HCT116 (cell line): ENCODE measurements around the gene UTS2B. TPM values are rescaled to one million over a fixed set of nuclear protein-coding genes. Genes with fewer than 3 reads are reported as not detected.

Experiments
- ATAC-seq: fragments of 200-7000 bp; cut with Tn5 transposase; 2 replicates; pipeline ENCODE4 v1.9.1; 2020; ENCODE audit warnings: mild to moderate bottlenecking, moderate library complexity
- BruUV-seq: library from RNA; stranded (reverse); fragments of 400-500 nt; replicated peaks from 2 replicates; lab custom pipeline; 2021; lab: Mats Ljungman, UMichigan
- CTCF ChIA-PET: fragments of 300-600 bp; sonication (Branson Sonifier 250); formaldehyde crosslinking; loops from one replicate; lab custom pipeline; 2021; ENCODE audit warnings: antibody characterized with exemption; lab: Charles Lee
- POLR2A ChIA-PET: fragments of 300-600, 350-600 bp; sonication (Branson Sonifier 250); formaldehyde crosslinking; loops from one replicate; lab custom pipeline; 2021; ENCODE audit warnings: antibody characterized with exemption; lab: Charles Lee
- RAD21 ChIA-PET, 2 experiments: fragments of 300-600 bp; sonication (Branson Sonifier 250); formaldehyde crosslinking; loops; one replicate each; lab custom pipeline; 2023; ENCODE audit warnings: low total read pairs in 2 of 2; ENCODE audit not compliant: uncharacterized antibody in 2 of 2, unreplicated experiment in 2 of 2, low non-redundant PET in 1 of 2; lab: Charles Lee
- DNase-seq: peaks from one replicate; pipeline ENCODE4 v3.0.0-alpha.2; 2010; ENCODE audit warnings: low read depth, low spot score
- H2AFZ ChIP-seq: fragments of 200-600 bp; shearing (Covaris generic), sonication (generic); 2 replicates; pipeline ENCODE4 v1.6.1; 2017; ENCODE audit warnings: low read depth, mixed run types, mixed read lengths, antibody characterized with exemption, low read length; ENCODE audit not compliant: poor library complexity, severe bottlenecking
- H3K27ac ChIP-seq: 2 replicates; pipeline ENCODE4 v1.5.1; 2012; ENCODE audit warnings: low read depth, low read length
- H3K27me3 ChIP-seq: fragments of 200-600 bp; sonication (generic); 2 replicates; pipeline ENCODE4 v1.6.1; 2016; ENCODE audit warnings: mixed run types, low read length, mixed read lengths; ENCODE audit not compliant: insufficient read depth
- H3K36me3 ChIP-seq, 2 experiments: fragments of 200-500 bp in 1 of 2; fragments of 200-600 bp in 1 of 2; sonication (Bioruptor generic) in 1 of 2; sonication (generic) in 1 of 2; 2 replicates each; pipeline versions ENCODE4 v1.5.1 to v1.6.1; 2014 to 2016; ENCODE audit warnings: low read length in 2 of 2, inconsistent platforms in 1 of 2, mixed read lengths in 1 of 2, mixed run types in 1 of 2; ENCODE audit not compliant: insufficient read depth in 2 of 2, control insufficient read depth in 1 of 2
- H3K4me1 ChIP-seq, 2 experiments: fragments of 200-600 bp in 1 of 2; sonication (generic) in 1 of 2; 2 replicates each; pipeline versions ENCODE4 v1.5.1 to v1.6.1; 2012 to 2017; ENCODE audit warnings: low read length in 2 of 2, inconsistent platforms in 1 of 2, mild to moderate bottlenecking in 1 of 2, mixed read lengths in 1 of 2, mixed run types in 1 of 2, moderate library complexity in 1 of 2; ENCODE audit not compliant: insufficient read depth in 2 of 2, control insufficient read depth in 1 of 2
- H3K4me2 ChIP-seq: fragments of 200-600 bp; sonication (generic); 2 replicates; pipeline ENCODE4 v1.6.1; 2017; ENCODE audit warnings: mixed run types, low read length, mixed read lengths
- H3K4me3 ChIP-seq, 2 experiments: fragments of 200-600 bp in 1 of 2; sonication (generic) in 1 of 2; replicated peaks in 1 of 2; 2 replicates each; pipeline ENCODE4 v1.5.1; 2011 to 2016; ENCODE audit warnings: low read length in 2 of 2, control low read depth in 1 of 2, low read depth in 1 of 2, mild to moderate bottlenecking in 1 of 2, mixed read lengths in 1 of 2, mixed run types in 1 of 2
- H3K79me2 ChIP-seq: fragments of 200-600 bp; sonication (generic); 2 replicates; pipeline ENCODE4 v1.6.1; 2017; ENCODE audit warnings: mild to moderate bottlenecking, mixed run types, low read length, moderate library complexity, mixed read lengths; ENCODE audit not compliant: insufficient read depth
- H3K9ac ChIP-seq: fragments of 200-600 bp; sonication (generic); 2 replicates; pipeline ENCODE4 v1.6.1; 2016; ENCODE audit warnings: low read length, mixed read lengths
- H3K9me2 ChIP-seq: fragments of 200-600 bp; sonication (generic), shearing (Covaris generic); 2 replicates; pipeline ENCODE4 v1.6.1; 2017; ENCODE audit warnings: mixed run types, mild to moderate bottlenecking, moderate library complexity; ENCODE audit not compliant: insufficient read depth
- H3K9me3 ChIP-seq, 2 experiments: fragments of 200-500 bp in 1 of 2; fragments of 200-600 bp in 1 of 2; sonication (Bioruptor generic) in 1 of 2; sonication (generic) in 1 of 2; 2 replicates each; pipeline ENCODE4 v1.6.1; 2014 to 2017; ENCODE audit warnings: low read length in 2 of 2, mixed read lengths in 2 of 2, inconsistent platforms in 1 of 2, low read depth in 1 of 2, mild to moderate bottlenecking in 1 of 2, mixed run types in 1 of 2, moderate library complexity in 1 of 2; ENCODE audit not compliant: control insufficient read depth in 1 of 2, insufficient read depth in 1 of 2
- H4K20me1 ChIP-seq: fragments of 200-600 bp; sonication (generic), shearing (Covaris generic); 2 replicates; pipeline ENCODE4 v1.6.1; 2017; ENCODE audit warnings: mixed run types, mild to moderate bottlenecking, moderate library complexity; ENCODE audit not compliant: insufficient read depth
- CBX3 ChIP-seq: IDR thresholded peaks from 2 replicates; pipeline ENCODE4 v1.6.1; 2012; ENCODE audit warnings: low read depth
- EGR1 ChIP-seq: IDR thresholded peaks from 2 replicates; pipeline ENCODE4 v1.6.1; 2012; ENCODE audit warnings: low read depth
- ELF1 ChIP-seq: IDR thresholded peaks from 2 replicates; pipeline ENCODE4 v1.6.1; 2012; ENCODE audit warnings: low read depth, borderline replicate concordance
- FOSL1 ChIP-seq: IDR thresholded peaks from 2 replicates; pipeline ENCODE4 v1.6.1; 2012; ENCODE audit warnings: low read depth
- JUND ChIP-seq: IDR thresholded peaks from 2 replicates; pipeline ENCODE4 v1.6.1; 2012
- MAX ChIP-seq: IDR thresholded peaks from 2 replicates; pipeline ENCODE4 v1.6.1; 2012
- POLR2A ChIP-seq: IDR thresholded peaks from 2 replicates; pipeline ENCODE4 v1.7.0; 2011; ENCODE audit warnings: borderline replicate concordance; ENCODE audit not compliant: insufficient read depth, insufficient read length; ENCODE audit errors: extremely low read depth
- POLR2AphosphoS5 ChIP-seq: IDR thresholded peaks from 2 replicates; pipeline ENCODE4 v1.6.1; 2011; ENCODE audit warnings: mild to moderate bottlenecking, low read depth, low read length, moderate library complexity
- SP1 ChIP-seq: IDR thresholded peaks from 2 replicates; pipeline ENCODE4 v1.6.1; 2012; ENCODE audit warnings: low read depth
- SRF ChIP-seq: IDR thresholded peaks from 2 replicates; pipeline ENCODE4 v1.6.1; 2012; ENCODE audit warnings: low read depth
- YY1 ChIP-seq: IDR thresholded peaks from 2 replicates; pipeline ENCODE4 v1.6.1; 2011; ENCODE audit warnings: low read length, low read depth, moderate library complexity, mild to moderate bottlenecking; ENCODE audit not compliant: insufficient replicate concordance; ENCODE audit errors: extremely low read depth
- ZNF274 ChIP-seq: fragments of 200-500 bp; sonication (Bioruptor generic); IDR thresholded peaks from 2 replicates; pipeline ENCODE4 v1.6.1; 2014; ENCODE audit warnings: mild to moderate bottlenecking, low read depth, low read length, inconsistent platforms
- intact Hi-C: fragments of 100-400 bp; cut with micrococcal nuclease; formaldehyde crosslinking; loops from 2 replicates; pipeline ENCODE4 v1.10.0; 2022
- total RNA-seq: library from RNA; stranded (reverse); gene quantifications from one replicate; pipeline ENCODE4 v1.2.1, GENCODE V29; 2021; ENCODE audit not compliant: unreplicated experiment
- TF ChIP-seq, protein P1 (sequence below), 3 experiments: fragments of 200-600 bp in 1 of 3; sonication (generic) in 1 of 3; IDR thresholded peaks in 2 of 3; conservative IDR thresholded peaks in 1 of 3; 2 replicates each; pipeline ENCODE4 v1.5.1; 2012 to 2017; ENCODE audit warnings: low read depth in 2 of 3, low read length in 2 of 3, antibody characterized with exemption in 1 of 3, borderline replicate concordance in 1 of 3, control low read depth in 1 of 3, mild to moderate bottlenecking in 1 of 3, mixed read lengths in 1 of 3, mixed run types in 1 of 3, moderate library complexity in 1 of 3; ENCODE audit not compliant: insufficient read depth in 1 of 3
- TF ChIP-seq, protein P2 (sequence below): IDR thresholded peaks from 2 replicates; pipeline ENCODE4 v1.6.1; 2012; ENCODE audit warnings: low read depth

Gene UTS2B
- total RNA-seq, 1 experiment from 2014 or later, result 0.59 TPM

GRCh38 chr3:191237047-191237882, 93.1 kb downstream of the UTS2B start:
- no peaks in the 10 kb centered on the region for H3K36me3 ChIP-seq
- no peaks in the 10 kb centered on the region for H3K79me2 ChIP-seq
- intact Hi-C loops, result no loop called here
- ChIA-PET POLR2A (no interaction called here), RAD21 (no interaction called here), CTCF (no interaction called here)
- DNase-seq (no peak), ATAC-seq (no peak)
- no TSS peak for BruUV-seq
- peak overlapping the region; percentile 45 for H2AFZ ChIP-seq
- no peak overlapping the region for H3K9ac ChIP-seq
- no peaks in the 10 kb centered on the region for H4K20me1 ChIP-seq
- no peaks in the 10 kb centered on the region for H3K27me3 ChIP-seq
- H3K9me3 ChIP-seq, result no peaks in the 10 kb centered on the region
- H3K9me2 ChIP-seq, result no peaks in the 10 kb centered on the region
- peaks cover 0 to 5% of the 10 kb centered on the region in 2 experiments; a peak in 1 of 4 replicates for H3K4me1 ChIP-seq
- no peak overlapping the region for H3K27ac ChIP-seq
- H3K4me2 ChIP-seq, result no peak overlapping the region
- no peak for TF ChIP-seq MAX
- no peak overlapping the region for H3K4me3 ChIP-seq

DNA sequence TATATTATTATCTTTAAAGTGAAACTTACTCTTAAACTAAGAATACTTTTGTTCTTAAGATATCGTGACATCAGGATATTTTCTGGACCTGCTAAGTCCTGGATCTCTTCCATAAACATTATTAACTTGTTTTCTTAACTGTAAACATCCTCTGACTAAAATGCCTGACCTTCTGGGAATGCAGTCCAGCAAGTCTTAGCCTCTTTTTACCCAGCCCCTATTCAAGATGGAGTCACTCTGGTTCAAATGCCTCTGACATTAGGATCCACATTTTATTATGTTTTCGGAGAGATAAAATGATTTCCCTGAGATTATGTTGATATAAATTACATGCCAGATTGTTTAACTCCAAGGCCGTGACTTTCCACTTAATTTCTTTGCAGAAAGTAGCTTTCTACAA, 93.7 kb downstream of the UTS2B start:
- Histone ChIP-seq H4K20me1 (no peaks in the 10 kb centered on the region), H3K9me2 (no peaks in the 10 kb centered on the region), H3K4me2 (no peak overlapping the region), H3K4me3 (no peak overlapping the region), H3K4me1 (peaks cover 0 to 5% of the 10 kb centered on the region in 2 experiments; a peak in 1 of 4 replicates), H3K79me2 (no peaks in the 10 kb centered on the region), H3K36me3 (no peaks in the 10 kb centered on the region), H3K9ac (no peak overlapping the region), H3K27ac (no peak overlapping the region), H3K27me3 (no peaks in the 10 kb centered on the region), H2AFZ (peak overlapping the region; percentile 45), H3K9me3 (no peaks in the 10 kb centered on the region)
- DNase-seq (no peak), ATAC-seq (no peak)
- intact Hi-C loops, result no loop called here
- BruUV-seq, result no TSS peak
- POLR2A ChIA-PET, result no interaction called here
- CTCF ChIA-PET, result no interaction called here
- RAD21 ChIA-PET, result no interaction called here
- TF ChIP-seq SRF (no peak), EGR1 (no peak), SP1 (no peak), ELF1 (no peak), JUND (no peak), ZNF274 (no peak), FOSL1 (no peak), YY1 (no peak), CBX3 (no peak), MAX (no peak), POLR2AphosphoS5 (no peak), POLR2A (no peak)
- TF ChIP-seq, protein P1, sequence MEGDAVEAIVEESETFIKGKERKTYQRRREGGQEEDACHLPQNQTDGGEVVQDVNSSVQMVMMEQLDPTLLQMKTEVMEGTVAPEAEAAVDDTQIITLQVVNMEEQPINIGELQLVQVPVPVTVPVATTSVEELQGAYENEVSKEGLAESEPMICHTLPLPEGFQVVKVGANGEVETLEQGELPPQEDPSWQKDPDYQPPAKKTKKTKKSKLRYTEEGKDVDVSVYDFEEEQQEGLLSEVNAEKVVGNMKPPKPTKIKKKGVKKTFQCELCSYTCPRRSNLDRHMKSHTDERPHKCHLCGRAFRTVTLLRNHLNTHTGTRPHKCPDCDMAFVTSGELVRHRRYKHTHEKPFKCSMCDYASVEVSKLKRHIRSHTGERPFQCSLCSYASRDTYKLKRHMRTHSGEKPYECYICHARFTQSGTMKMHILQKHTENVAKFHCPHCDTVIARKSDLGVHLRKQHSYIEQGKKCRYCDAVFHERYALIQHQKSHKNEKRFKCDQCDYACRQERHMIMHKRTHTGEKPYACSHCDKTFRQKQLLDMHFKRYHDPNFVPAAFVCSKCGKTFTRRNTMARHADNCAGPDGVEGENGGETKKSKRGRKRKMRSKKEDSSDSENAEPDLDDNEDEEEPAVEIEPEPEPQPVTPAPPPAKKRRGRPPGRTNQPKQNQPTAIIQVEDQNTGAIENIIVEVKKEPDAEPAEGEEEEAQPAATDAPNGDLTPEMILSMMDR (IDR thresholded peaks at IDR 0.05 in 2 of 3, conservative IDR thresholded peaks at IDR 0.05 in 1 of 3; ENCODE audit: borderline replicate concordance in 1 of 3, insufficient read depth in 1 of 3, low read depth in 2 of 3, low read length in 2 of 3), result no peak
- TF ChIP-seq, protein P2, sequence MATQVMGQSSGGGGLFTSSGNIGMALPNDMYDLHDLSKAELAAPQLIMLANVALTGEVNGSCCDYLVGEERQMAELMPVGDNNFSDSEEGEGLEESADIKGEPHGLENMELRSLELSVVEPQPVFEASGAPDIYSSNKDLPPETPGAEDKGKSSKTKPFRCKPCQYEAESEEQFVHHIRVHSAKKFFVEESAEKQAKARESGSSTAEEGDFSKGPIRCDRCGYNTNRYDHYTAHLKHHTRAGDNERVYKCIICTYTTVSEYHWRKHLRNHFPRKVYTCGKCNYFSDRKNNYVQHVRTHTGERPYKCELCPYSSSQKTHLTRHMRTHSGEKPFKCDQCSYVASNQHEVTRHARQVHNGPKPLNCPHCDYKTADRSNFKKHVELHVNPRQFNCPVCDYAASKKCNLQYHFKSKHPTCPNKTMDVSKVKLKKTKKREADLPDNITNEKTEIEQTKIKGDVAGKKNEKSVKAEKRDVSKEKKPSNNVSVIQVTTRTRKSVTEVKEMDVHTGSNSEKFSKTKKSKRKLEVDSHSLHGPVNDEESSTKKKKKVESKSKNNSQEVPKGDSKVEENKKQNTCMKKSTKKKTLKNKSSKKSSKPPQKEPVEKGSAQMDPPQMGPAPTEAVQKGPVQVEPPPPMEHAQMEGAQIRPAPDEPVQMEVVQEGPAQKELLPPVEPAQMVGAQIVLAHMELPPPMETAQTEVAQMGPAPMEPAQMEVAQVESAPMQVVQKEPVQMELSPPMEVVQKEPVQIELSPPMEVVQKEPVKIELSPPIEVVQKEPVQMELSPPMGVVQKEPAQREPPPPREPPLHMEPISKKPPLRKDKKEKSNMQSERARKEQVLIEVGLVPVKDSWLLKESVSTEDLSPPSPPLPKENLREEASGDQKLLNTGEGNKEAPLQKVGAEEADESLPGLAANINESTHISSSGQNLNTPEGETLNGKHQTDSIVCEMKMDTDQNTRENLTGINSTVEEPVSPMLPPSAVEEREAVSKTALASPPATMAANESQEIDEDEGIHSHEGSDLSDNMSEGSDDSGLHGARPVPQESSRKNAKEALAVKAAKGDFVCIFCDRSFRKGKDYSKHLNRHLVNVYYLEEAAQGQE, result no peak
